HCT116 (cell line): ENCODE data around the gene TLL2. TPM values are rescaled to one million over a fixed set of nuclear protein-coding genes. Genes with fewer than 3 reads are reported as not detected.

Experiments used
- ATAC-seq: fragments of 200-7000 bp; cut with Tn5 transposase; 2 replicates; pipeline ENCODE4 v1.9.1; 2020; ENCODE audit warnings: mild to moderate bottlenecking, moderate library complexity
- BruUV-seq: library from RNA; stranded (reverse); fragments of 400-500 nt; replicated peaks from 2 replicates; lab custom pipeline; 2021; lab: Mats Ljungman, UMichigan
- CTCF ChIA-PET: fragments of 300-600 bp; sonication (Branson Sonifier 250); formaldehyde crosslinking; loops from one replicate; lab custom pipeline; 2021; ENCODE audit warnings: antibody characterized with exemption; lab: Charles Lee
- POLR2A ChIA-PET: fragments of 300-600, 350-600 bp; sonication (Branson Sonifier 250); formaldehyde crosslinking; loops from one replicate; lab custom pipeline; 2021; ENCODE audit warnings: antibody characterized with exemption; lab: Charles Lee
- RAD21 ChIA-PET, 2 experiments: fragments of 300-600 bp; sonication (Branson Sonifier 250); formaldehyde crosslinking; loops; one replicate each; lab custom pipeline; 2023; ENCODE audit warnings: low total read pairs in 2 of 2; ENCODE audit not compliant: uncharacterized antibody in 2 of 2, unreplicated experiment in 2 of 2, low non-redundant PET in 1 of 2; lab: Charles Lee
- DNase-seq: peaks from one replicate; pipeline ENCODE4 v3.0.0-alpha.2; 2010; ENCODE audit warnings: low read depth, low spot score
- H2AFZ ChIP-seq: fragments of 200-600 bp; shearing (Covaris generic), sonication (generic); 2 replicates; pipeline ENCODE4 v1.6.1; 2017; ENCODE audit warnings: low read depth, mixed run types, mixed read lengths, antibody characterized with exemption, low read length; ENCODE audit not compliant: poor library complexity, severe bottlenecking
- H3K27ac ChIP-seq: 2 replicates; pipeline ENCODE4 v1.5.1; 2012; ENCODE audit warnings: low read depth, low read length
- H3K27me3 ChIP-seq: fragments of 200-600 bp; sonication (generic); 2 replicates; pipeline ENCODE4 v1.6.1; 2016; ENCODE audit warnings: mixed run types, low read length, mixed read lengths; ENCODE audit not compliant: insufficient read depth
- H3K36me3 ChIP-seq, 2 experiments: fragments of 200-500 bp in 1 of 2; fragments of 200-600 bp in 1 of 2; sonication (Bioruptor generic) in 1 of 2; sonication (generic) in 1 of 2; 2 replicates each; pipeline versions ENCODE4 v1.5.1 to v1.6.1; 2014 to 2016; ENCODE audit warnings: low read length in 2 of 2, inconsistent platforms in 1 of 2, mixed read lengths in 1 of 2, mixed run types in 1 of 2; ENCODE audit not compliant: insufficient read depth in 2 of 2, control insufficient read depth in 1 of 2
- H3K4me1 ChIP-seq, 2 experiments: fragments of 200-600 bp in 1 of 2; sonication (generic) in 1 of 2; 2 replicates each; pipeline versions ENCODE4 v1.5.1 to v1.6.1; 2012 to 2017; ENCODE audit warnings: low read length in 2 of 2, inconsistent platforms in 1 of 2, mild to moderate bottlenecking in 1 of 2, mixed read lengths in 1 of 2, mixed run types in 1 of 2, moderate library complexity in 1 of 2; ENCODE audit not compliant: insufficient read depth in 2 of 2, control insufficient read depth in 1 of 2
- H3K4me2 ChIP-seq: fragments of 200-600 bp; sonication (generic); 2 replicates; pipeline ENCODE4 v1.6.1; 2017; ENCODE audit warnings: mixed run types, low read length, mixed read lengths
- H3K4me3 ChIP-seq, 2 experiments: fragments of 200-600 bp in 1 of 2; sonication (generic) in 1 of 2; replicated peaks in 1 of 2; 2 replicates each; pipeline ENCODE4 v1.5.1; 2011 to 2016; ENCODE audit warnings: low read length in 2 of 2, control low read depth in 1 of 2, low read depth in 1 of 2, mild to moderate bottlenecking in 1 of 2, mixed read lengths in 1 of 2, mixed run types in 1 of 2
- H3K79me2 ChIP-seq: fragments of 200-600 bp; sonication (generic); 2 replicates; pipeline ENCODE4 v1.6.1; 2017; ENCODE audit warnings: mild to moderate bottlenecking, mixed run types, low read length, moderate library complexity, mixed read lengths; ENCODE audit not compliant: insufficient read depth
- H3K9ac ChIP-seq: fragments of 200-600 bp; sonication (generic); 2 replicates; pipeline ENCODE4 v1.6.1; 2016; ENCODE audit warnings: low read length, mixed read lengths
- H3K9me2 ChIP-seq: fragments of 200-600 bp; sonication (generic), shearing (Covaris generic); 2 replicates; pipeline ENCODE4 v1.6.1; 2017; ENCODE audit warnings: mixed run types, mild to moderate bottlenecking, moderate library complexity; ENCODE audit not compliant: insufficient read depth
- H3K9me3 ChIP-seq, 2 experiments: fragments of 200-500 bp in 1 of 2; fragments of 200-600 bp in 1 of 2; sonication (Bioruptor generic) in 1 of 2; sonication (generic) in 1 of 2; 2 replicates each; pipeline ENCODE4 v1.6.1; 2014 to 2017; ENCODE audit warnings: low read length in 2 of 2, mixed read lengths in 2 of 2, inconsistent platforms in 1 of 2, low read depth in 1 of 2, mild to moderate bottlenecking in 1 of 2, mixed run types in 1 of 2, moderate library complexity in 1 of 2; ENCODE audit not compliant: control insufficient read depth in 1 of 2, insufficient read depth in 1 of 2
- H4K20me1 ChIP-seq: fragments of 200-600 bp; sonication (generic), shearing (Covaris generic); 2 replicates; pipeline ENCODE4 v1.6.1; 2017; ENCODE audit warnings: mixed run types, mild to moderate bottlenecking, moderate library complexity; ENCODE audit not compliant: insufficient read depth
- CBX3 ChIP-seq: IDR thresholded peaks from 2 replicates; pipeline ENCODE4 v1.6.1; 2012; ENCODE audit warnings: low read depth
- ELF1 ChIP-seq: IDR thresholded peaks from 2 replicates; pipeline ENCODE4 v1.6.1; 2012; ENCODE audit warnings: low read depth, borderline replicate concordance
- EZH2 ChIP-seq: fragments of 200-600 bp; sonication (generic); IDR thresholded peaks from 2 replicates; pipeline ENCODE4 v1.6.1; 2017; ENCODE audit warnings: antibody characterized with exemption, mixed run types
- MAX ChIP-seq: IDR thresholded peaks from 2 replicates; pipeline ENCODE4 v1.6.1; 2012
- RAD21 ChIP-seq: IDR thresholded peaks from 2 replicates; pipeline ENCODE4 v1.6.1; 2012; ENCODE audit warnings: low read depth, mild to moderate bottlenecking
- ZBTB33 ChIP-seq: IDR thresholded peaks from 2 replicates; pipeline ENCODE4 v1.6.1; 2011; ENCODE audit warnings: mild to moderate bottlenecking, low read length, moderate library complexity; ENCODE audit not compliant: insufficient replicate concordance; ENCODE audit errors: extremely low read depth
- ZFX ChIP-seq: fragments of 450-650 bp; IDR thresholded peaks from 2 replicates; pipeline ENCODE4 v1.6.1; 2017
- intact Hi-C: fragments of 100-400 bp; cut with micrococcal nuclease; formaldehyde crosslinking; loops from 2 replicates; pipeline ENCODE4 v1.10.0; 2022
- total RNA-seq: library from RNA; stranded (reverse); gene quantifications from one replicate; pipeline ENCODE4 v1.2.1, GENCODE V29; 2021; ENCODE audit not compliant: unreplicated experiment
- TF ChIP-seq, protein P1 (sequence below), 3 experiments: fragments of 200-600 bp in 1 of 3; sonication (generic) in 1 of 3; IDR thresholded peaks in 2 of 3; conservative IDR thresholded peaks in 1 of 3; 2 replicates each; pipeline ENCODE4 v1.5.1; 2012 to 2017; ENCODE audit warnings: low read depth in 2 of 3, low read length in 2 of 3, antibody characterized with exemption in 1 of 3, borderline replicate concordance in 1 of 3, control low read depth in 1 of 3, mild to moderate bottlenecking in 1 of 3, mixed read lengths in 1 of 3, mixed run types in 1 of 3, moderate library complexity in 1 of 3; ENCODE audit not compliant: insufficient read depth in 1 of 3

Gene TLL2
- total RNA-seq, 1 experiment from 2014 or later: 1.3 TPM

DNA sequence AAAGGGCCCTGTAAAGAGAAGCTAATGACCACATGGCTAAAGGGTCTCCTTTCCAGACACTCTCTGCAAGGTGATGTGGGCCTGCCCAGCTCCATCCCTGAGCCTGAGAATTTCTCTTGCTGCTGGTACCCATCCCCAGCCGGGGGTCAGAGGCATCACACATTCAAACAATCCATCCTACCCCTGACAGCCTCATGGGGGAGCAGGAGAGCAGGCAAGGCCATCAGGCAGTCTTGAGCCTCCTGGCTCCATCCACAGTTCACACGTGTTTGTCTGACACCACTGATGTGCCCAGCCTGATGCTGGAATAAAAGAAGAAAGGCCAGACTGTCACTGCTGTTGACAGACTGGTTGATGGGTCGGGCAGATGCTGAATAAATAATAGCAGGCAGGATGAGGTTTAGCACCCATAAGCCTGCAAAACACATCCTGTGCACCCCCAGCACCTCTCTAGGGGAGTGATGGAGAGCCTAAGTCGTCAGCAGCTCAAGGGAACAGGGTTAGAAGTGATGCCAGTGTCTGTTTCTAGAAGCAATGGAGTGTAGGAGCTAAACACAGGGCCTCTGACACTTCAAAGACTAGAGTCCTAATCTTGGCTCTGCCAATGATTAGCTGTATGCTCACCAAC is 43.5 kb downstream of the TLL2 start:
- Histone ChIP-seq H3K27ac (no peak overlapping the region), H3K4me2 (no peak overlapping the region), H4K20me1 (no peaks in the 10 kb centered on the region), H3K9me3 (no peaks in the 10 kb centered on the region), H3K27me3 (peaks cover 16% of the 10 kb centered on the region), H3K9me2 (no peaks in the 10 kb centered on the region), H2AFZ (no peak overlapping the region), H3K36me3 (no peaks in the 10 kb centered on the region), H3K4me1 (no peaks in the 10 kb centered on the region), H3K79me2 (no peaks in the 10 kb centered on the region), H3K4me3 (no peak overlapping the region), H3K9ac (no peak overlapping the region)
- TF ChIP-seq CBX3 (no peak), EZH2 (no peak), RAD21 (peak; percentile 68), MAX (peak; percentile 40; the same call in 1 of the 2 replicates)
- TF ChIP-seq, protein P1, sequence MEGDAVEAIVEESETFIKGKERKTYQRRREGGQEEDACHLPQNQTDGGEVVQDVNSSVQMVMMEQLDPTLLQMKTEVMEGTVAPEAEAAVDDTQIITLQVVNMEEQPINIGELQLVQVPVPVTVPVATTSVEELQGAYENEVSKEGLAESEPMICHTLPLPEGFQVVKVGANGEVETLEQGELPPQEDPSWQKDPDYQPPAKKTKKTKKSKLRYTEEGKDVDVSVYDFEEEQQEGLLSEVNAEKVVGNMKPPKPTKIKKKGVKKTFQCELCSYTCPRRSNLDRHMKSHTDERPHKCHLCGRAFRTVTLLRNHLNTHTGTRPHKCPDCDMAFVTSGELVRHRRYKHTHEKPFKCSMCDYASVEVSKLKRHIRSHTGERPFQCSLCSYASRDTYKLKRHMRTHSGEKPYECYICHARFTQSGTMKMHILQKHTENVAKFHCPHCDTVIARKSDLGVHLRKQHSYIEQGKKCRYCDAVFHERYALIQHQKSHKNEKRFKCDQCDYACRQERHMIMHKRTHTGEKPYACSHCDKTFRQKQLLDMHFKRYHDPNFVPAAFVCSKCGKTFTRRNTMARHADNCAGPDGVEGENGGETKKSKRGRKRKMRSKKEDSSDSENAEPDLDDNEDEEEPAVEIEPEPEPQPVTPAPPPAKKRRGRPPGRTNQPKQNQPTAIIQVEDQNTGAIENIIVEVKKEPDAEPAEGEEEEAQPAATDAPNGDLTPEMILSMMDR (IDR thresholded peaks at IDR 0.05 in 2 of 3, conservative IDR thresholded peaks at IDR 0.05 in 1 of 3; ENCODE audit: borderline replicate concordance in 1 of 3, insufficient read depth in 1 of 3, low read depth in 2 of 3, low read length in 2 of 3): peak; percentile 67 to 89 (median 81)
- RAD21 ChIA-PET: no interaction called here
- no TSS peak for BruUV-seq
- peak; percentile 24 for DNase-seq
- CTCF ChIA-PET: interaction anchor here (1.4 to 1.7 kb wide), 2 partner anchors 41 to 44 kb away, joined by 4 to 7 read pairs; partner anchors contain the start of gene TLL2
- intact Hi-C loops: loop anchor here (2.0 kb wide), 1 partner anchor 41 kb away; no protein-coding TSS in a partner anchor
- peak; percentile 99 for ATAC-seq
- POLR2A ChIA-PET: no interaction called here

DNA sequence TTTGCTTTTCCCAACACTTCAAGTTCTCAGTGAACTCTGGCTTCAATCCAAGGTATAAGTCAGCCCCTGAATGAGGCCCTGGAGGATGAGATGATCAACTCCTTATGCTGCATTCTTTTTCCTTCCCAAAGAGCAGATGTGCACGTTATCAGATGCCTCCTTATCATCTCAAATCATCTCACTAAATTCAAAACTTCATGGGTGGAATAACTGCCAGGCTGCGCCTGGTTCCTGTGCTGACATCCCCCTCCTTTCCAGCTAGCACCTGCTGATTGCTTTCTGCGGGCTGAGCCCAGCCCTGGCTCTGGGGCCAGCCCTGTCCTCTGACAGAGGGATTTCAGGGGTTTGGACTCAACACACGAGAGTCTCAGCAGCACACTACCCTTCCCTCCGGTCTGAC is 44.9 kb downstream of the TLL2 start:
- H3K9me2 ChIP-seq: no peaks in the 10 kb centered on the region
- intact Hi-C loops: no loop called here
- no peak overlapping the region for H2AFZ ChIP-seq
- no peaks in the 10 kb centered on the region for H3K4me1 ChIP-seq
- CTCF ChIA-PET: no interaction called here
- H3K27ac ChIP-seq: no peak overlapping the region
- no TSS peak for BruUV-seq
- no peak overlapping the region for H3K4me2 ChIP-seq
- H3K4me3 ChIP-seq: no peak overlapping the region
- H3K9me3 ChIP-seq: no peaks in the 10 kb centered on the region
- peaks cover 16% of the 10 kb centered on the region for H3K27me3 ChIP-seq
- POLR2A ChIA-PET: no interaction called here
- H3K36me3 ChIP-seq: no peaks in the 10 kb centered on the region
- DNase-seq (no peak), ATAC-seq (no peak)
- RAD21 ChIA-PET: no interaction called here
- H3K79me2 ChIP-seq: no peaks in the 10 kb centered on the region
- no peaks in the 10 kb centered on the region for H4K20me1 ChIP-seq
- H3K9ac ChIP-seq: no peak overlapping the region
- TF ChIP-seq ZBTB33 (no peak), ELF1 (no peak), ZFX (no peak), RAD21 (no peak)
- TF ChIP-seq, protein P1 (IDR thresholded peaks at IDR 0.05 in 2 of 3, conservative IDR thresholded peaks at IDR 0.05 in 1 of 3; ENCODE audit: borderline replicate concordance in 1 of 3, insufficient read depth in 1 of 3, low read depth in 2 of 3, low read length in 2 of 3): no peak
